Panc1 (cell line): ENCODE data around the gene KLK5. TPM values are rescaled to one million over a fixed set of nuclear protein-coding genes. Genes with fewer than 3 reads are reported as not detected.

Experiments used
- ATAC-seq: fragments of 200-7000 bp; cut with Tn5 transposase; 2 replicates; pipeline ENCODE4 v1.9.1; 2020; ENCODE audit warnings: mild to moderate bottlenecking, moderate library complexity
- BruUV-seq: library from RNA; stranded (reverse); fragments of 400-500 nt; replicated peaks from 2 replicates; lab custom pipeline; 2021; lab: Mats Ljungman, UMichigan
- CTCF ChIA-PET: fragments of 300-600 bp; sonication (Branson Sonifier 250); formaldehyde crosslinking; loops from one replicate; lab custom pipeline; 2022; ENCODE audit warnings: antibody characterized with exemption; lab: Charles Lee
- POLR2A ChIA-PET: fragments of 300-600 bp; sonication (Branson Sonifier 250); formaldehyde crosslinking; loops from one replicate; lab custom pipeline; 2022; ENCODE audit warnings: antibody characterized with exemption; lab: Charles Lee
- DNase-seq: peaks from one replicate; pipeline ENCODE4 v3.0.0-alpha.2; 2010; ENCODE audit warnings: low read depth, low spot score
- H3K27ac ChIP-seq: 2 replicates; pipeline ENCODE4 v1.5.1; 2011; ENCODE audit warnings: mild to moderate bottlenecking, low read length, inconsistent platforms
- H3K27me3 ChIP-seq: fragments of 200-500 bp; sonication (Bioruptor generic); 2 replicates; pipeline ENCODE4 v1.6.0; 2014; ENCODE audit warnings: low read length, inconsistent platforms; ENCODE audit not compliant: control insufficient read depth, insufficient read depth
- H3K36me3 ChIP-seq: fragments of 200-500 bp; sonication (Bioruptor generic); 2 replicates; pipeline ENCODE4 v1.5.1; 2014; ENCODE audit warnings: inconsistent platforms, mild to moderate bottlenecking, low read length, moderate library complexity; ENCODE audit not compliant: control insufficient read depth, insufficient read depth
- H3K4me1 ChIP-seq: 2 replicates; pipeline ENCODE4 v1.5.1; 2011; ENCODE audit warnings: inconsistent platforms, mild to moderate bottlenecking, low read length, moderate library complexity; ENCODE audit not compliant: control insufficient read depth, insufficient read depth
- H3K4me3 ChIP-seq, 2 experiments: 2 replicates each; pipeline ENCODE4 v1.5.1; 2011 to 2012; ENCODE audit warnings: low read depth in 2 of 2, low read length in 2 of 2, mild to moderate bottlenecking in 2 of 2, inconsistent platforms in 1 of 2, moderate library complexity in 1 of 2
- H3K9me3 ChIP-seq: fragments of 200-500 bp; sonication (Bioruptor generic); 2 replicates; pipeline ENCODE4 v1.5.1; 2014; ENCODE audit warnings: low read depth, mild to moderate bottlenecking, inconsistent platforms, low read length, moderate library complexity; ENCODE audit not compliant: control insufficient read depth, insufficient read depth
- CTCF ChIP-seq: fragments of 450-650 bp; IDR thresholded peaks from 2 replicates; pipeline ENCODE4 v1.5.1; 2017; ENCODE audit warnings: mild to moderate bottlenecking
- POLR2AphosphoS5 ChIP-seq: IDR thresholded peaks from 2 replicates; pipeline ENCODE4 v1.6.1; 2012; ENCODE audit warnings: mild to moderate bottlenecking, low read depth, low read length, moderate library complexity
- REST ChIP-seq, 2 experiments: IDR thresholded peaks; 2 replicates each; pipeline ENCODE4 v1.6.1; 2011 to 2012; ENCODE audit warnings: low read depth in 2 of 2, control low read depth in 1 of 2, low read length in 1 of 2, mild to moderate bottlenecking in 1 of 2, moderate library complexity in 1 of 2; ENCODE audit not compliant: insufficient read depth in 1 of 2
- TCF7L2 ChIP-seq: IDR thresholded peaks from 2 replicates; pipeline ENCODE4 v1.6.1; 2011; ENCODE audit warnings: mild to moderate bottlenecking, low read depth, low read length, inconsistent platforms
- in situ Hi-C: cut with HindIII; loops from 2 replicates; pipeline ENCODE4 v1.10.0; 2016; ENCODE audit warnings: low sequenced_read_pairs, low pct_unique_long_range_greater_than_20kb
- intact Hi-C: fragments of 100-400 bp; cut with micrococcal nuclease; formaldehyde crosslinking; loops from one replicate; pipeline ENCODE4 v1.10.0; 2022; ENCODE audit not compliant: unreplicated experiment
- total RNA-seq: library from RNA; stranded (reverse); gene quantifications from one replicate; pipeline ENCODE4 v1.2.1, GENCODE V29; 2021; ENCODE audit not compliant: unreplicated experiment

KLK5 gene
- total RNA-seq, 1 experiment from 2014 or later = not detected

GRCh38 chr19:51001515-51001914 lies 48.7 kb upstream of the KLK5 start, which contains the start of gene KLK8:
TSS of gene KLK8 (minus strand) at chr19:51001604. CDS start at chr19:51001167, 437 bp downstream.
- H3K27me3 ChIP-seq = no peaks in the 10 kb centered on the region; the same call in 1 of the 2 replicates
- intact Hi-C loops (no loop called here), in situ Hi-C loops (no loop called here)
- CTCF ChIA-PET = interaction anchor here (0.7 kb wide), 1 partner anchor 17 kb away, joined by 9 read pairs; no protein-coding TSS in a partner anchor
- H3K9me3 ChIP-seq = no peaks in the 10 kb centered on the region
- POLR2A ChIA-PET = interaction anchor here (0.8 kb wide), 1 partner anchor 55 kb away, joined by 4 read pairs; no protein-coding TSS in a partner anchor
- H3K4me3 ChIP-seq = no peak within 1 kb of the TSS
- DNase-seq (no peak), ATAC-seq (no peak)
- H3K36me3 ChIP-seq = no peaks in the 10 kb centered on the region
- BruUV-seq = no TSS peak
- no peaks in the 10 kb centered on the region for H3K4me1 ChIP-seq
- H3K27ac ChIP-seq = no peak within 1 kb of the TSS
- no peak for TF ChIP-seq TCF7L2
- no peak for TF ChIP-seq REST (IDR thresholded peaks at IDR 0.05; ENCODE audit: insufficient read depth in 1 of 2, low read depth in 2 of 2, low read length in 1 of 2)
- TF ChIP-seq POLR2AphosphoS5 = no peak

GRCh38 chr19:51000981-51001380 lies 48.1 kb upstream of the KLK5 start:
- Histone ChIP-seq H3K27me3 (no peaks in the 10 kb centered on the region; the same call in 1 of the 2 replicates), H3K36me3 (no peaks in the 10 kb centered on the region), H3K4me1 (no peaks in the 10 kb centered on the region), H3K4me3 (no peak overlapping the region), H3K9me3 (no peaks in the 10 kb centered on the region), H3K27ac (no peak overlapping the region)
- ChIA-PET POLR2A (interaction anchor here (0.8 kb wide), 1 partner anchor 55 kb away, joined by 4 read pairs; no protein-coding TSS in a partner anchor), CTCF (interaction anchor here (0.5 to 0.7 kb wide), 2 partner anchors 17 to 70 kb away, joined by 3 to 9 read pairs; no protein-coding TSS in a partner anchor)
- TF ChIP-seq POLR2AphosphoS5 = no peak
- TF ChIP-seq REST (IDR thresholded peaks at IDR 0.05; ENCODE audit: insufficient read depth in 1 of 2, low read depth in 2 of 2, low read length in 1 of 2) = no peak
- TF ChIP-seq CTCF = no peak
- TF ChIP-seq TCF7L2 = no peak
- ATAC-seq (no peak), DNase-seq (no peak)
- in situ Hi-C loops (no loop called here), intact Hi-C loops (no loop called here)
- BruUV-seq = no TSS peak
